ENCODE measurements around the gene FYN. TPM values are rescaled to one million over a fixed set of nuclear protein-coding genes. Genes with fewer than 3 reads are reported as not detected.
A peak's percentile ranks its signal among the peaks of the same experiment; 100 is the strongest.
"Not testable (repeated sequence)": the region's sequence is repeated elsewhere in the genome, so short reads cannot be mapped to it uniquely, and the experiment has no call there.

FYN gene
- total and polyA plus RNA-seq, 5 experiments from 2014 or later = 159 to 531 (median 317) TPM

DNA sequence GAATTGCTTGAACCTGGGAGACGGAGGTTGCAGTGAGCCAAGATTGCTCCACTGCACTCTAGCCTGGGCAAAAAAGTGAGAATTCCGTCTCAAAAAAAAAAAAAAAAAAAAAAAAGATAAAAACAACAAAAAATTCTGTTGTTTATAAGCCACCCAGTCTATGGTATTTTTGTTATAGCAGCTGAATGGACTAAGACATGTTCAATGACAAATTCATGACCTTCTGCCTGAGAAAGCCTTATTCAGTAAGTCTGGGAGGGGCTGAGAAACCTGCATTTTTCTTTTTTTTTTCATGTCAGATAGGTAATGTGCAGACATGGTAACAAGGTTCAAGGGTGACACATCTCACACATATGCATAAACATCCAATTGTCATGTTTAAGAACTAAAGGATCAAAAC, 227.2 kb downstream of the FYN start:
- ATAC-seq (no peak), DNase-seq (no peak)
- POLR2A ChIA-PET = interaction anchor here (0.6 kb wide), 1 partner anchor 165 kb away, joined by 7 read pairs; no protein-coding TSS in a partner anchor

DNA sequence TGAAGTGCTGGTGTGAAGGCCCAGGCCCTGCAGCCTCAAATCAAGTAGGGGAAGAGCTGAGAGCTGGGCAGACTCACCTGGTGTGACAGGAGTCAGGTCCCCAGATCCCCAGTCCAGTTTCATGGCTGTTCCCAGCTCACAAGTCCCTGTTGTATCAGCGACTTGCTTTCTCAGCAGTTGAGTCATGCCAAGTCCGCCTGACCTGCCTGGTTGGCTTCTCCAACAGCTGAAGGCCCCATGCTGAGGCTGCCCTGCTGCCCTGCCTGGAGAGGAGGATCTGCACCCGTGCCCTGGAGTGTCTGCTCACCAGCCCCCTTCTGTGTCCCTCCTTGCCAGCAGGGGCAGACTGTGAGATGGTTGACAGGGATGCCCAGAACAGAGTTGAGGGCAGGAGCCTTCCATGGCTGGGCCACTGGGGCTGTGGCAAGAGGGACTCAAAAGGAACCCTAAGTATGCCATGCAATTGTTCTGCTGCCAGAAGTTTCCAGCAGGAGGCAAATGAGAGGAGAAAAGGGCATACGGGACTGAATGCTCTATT, 228.3 kb downstream of the FYN start:
- POLR2A ChIA-PET = no interaction called here
- no peaks in the 10 kb centered on the region for H3K27me3 Mint-ChIP-seq
- DNase-seq = no peak
- H3K4me1 Mint-ChIP-seq = peaks cover 0 to 5% (median 2%) of the 10 kb centered on the region in 4 donors
- H3K4me3 Mint-ChIP-seq = no peak overlapping the region
- H3K27ac Mint-ChIP-seq = no peak overlapping the region
- ATAC-seq = no peak
- H3K9me3 Mint-ChIP-seq = no peaks in the 10 kb centered on the region
- peaks cover 0 to 14% (median 10%) of the 10 kb centered on the region in 3 donors for H3K36me3 Mint-ChIP-seq

More for the DNA sequence above, 227.2 kb downstream of the FYN start:
- Mint-ChIP-seq H3K4me3 (no peak overlapping the region), H3K36me3 (peaks cover 0 to 14% (median 10%) of the 10 kb centered on the region in 3 donors), H3K27ac (no peak overlapping the region), H3K9me3 (no peaks in the 10 kb centered on the region), H3K27me3 (no peaks in the 10 kb centered on the region), H3K4me1 (peaks cover 0 to 5% (median 2%) of the 10 kb centered on the region in 4 donors)

DNA sequence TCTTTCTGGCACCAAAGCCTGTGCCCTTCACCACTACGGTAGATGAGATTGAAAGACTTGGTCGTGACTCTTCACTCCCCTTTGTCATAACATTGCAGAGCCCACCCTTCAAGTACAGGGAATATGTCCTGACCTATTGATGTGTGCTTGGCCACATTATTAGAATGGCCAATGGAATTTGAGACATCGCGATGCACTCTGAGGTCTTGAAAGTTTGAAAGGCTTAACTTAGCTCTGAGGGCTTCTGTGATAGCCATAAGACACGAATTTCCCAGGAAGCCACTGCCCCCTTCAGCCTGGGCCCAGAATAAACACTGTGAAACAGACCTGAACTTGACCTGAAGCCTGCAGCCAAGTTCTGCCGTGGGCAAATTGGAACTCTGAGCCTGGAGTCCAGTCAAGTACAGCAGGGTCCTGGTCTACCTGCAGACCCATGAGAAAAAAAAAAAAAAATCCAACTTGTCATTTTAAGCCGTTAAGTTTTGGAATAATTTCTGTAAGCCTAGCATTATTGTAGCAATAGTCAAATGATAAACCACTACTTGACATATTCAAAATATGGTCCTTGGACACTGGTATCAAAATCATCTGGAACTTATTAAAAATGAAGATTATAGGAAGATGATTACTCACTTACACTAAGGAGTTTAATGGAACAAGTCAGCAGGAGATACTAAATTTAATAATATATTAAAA, 230.6 kb downstream of the FYN start:
- peak; percentile 53 to 71 for ATAC-seq
- no peak overlapping the region for H3K4me3 Mint-ChIP-seq
- H3K9me3 Mint-ChIP-seq = peaks cover 0 to 4% (median 0%) of the 10 kb centered on the region in 9 donors
- peaks cover 0 to 5% (median 2%) of the 10 kb centered on the region in 4 donors for H3K4me1 Mint-ChIP-seq
- peak in 6 of 10 donors; percentile 11 to 70 (median 25) for DNase-seq
- H3K36me3 Mint-ChIP-seq = peaks cover 0 to 16% (median 10%) of the 10 kb centered on the region in 3 donors
- H3K27ac Mint-ChIP-seq = peak overlapping the region in 1 of 10 donors; percentile 67
- POLR2A ChIA-PET = interaction anchor here (0.7 kb wide), 1 partner anchor 12 kb away, joined by 4 read pairs; no protein-coding TSS in a partner anchor
- H3K27me3 Mint-ChIP-seq = no peaks in the 10 kb centered on the region

DNA sequence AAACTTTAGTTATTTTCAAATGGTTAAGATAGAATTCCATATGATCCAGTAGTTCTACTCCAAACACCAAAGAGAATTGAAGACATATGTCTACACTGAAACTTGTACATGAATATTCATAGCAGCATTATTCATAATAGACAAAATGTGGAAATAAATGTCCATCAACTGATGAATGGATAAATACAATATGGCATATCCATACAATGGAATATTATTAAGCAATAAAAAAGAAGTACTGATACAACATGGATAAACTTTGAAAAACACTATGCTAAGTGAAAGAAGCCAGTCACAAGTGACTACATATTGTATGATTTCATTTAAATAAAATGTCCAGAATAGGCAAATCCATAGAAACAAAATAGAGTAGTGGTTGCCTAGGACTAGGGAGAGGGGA, 234.0 kb downstream of the FYN start:
- H3K4me3 Mint-ChIP-seq = no peak overlapping the region
- H3K27ac Mint-ChIP-seq = no peak overlapping the region
- H3K9me3 Mint-ChIP-seq = peaks cover 0 to 4% (median 0%) of the 10 kb centered on the region in 9 donors
- no peaks in the 10 kb centered on the region for H3K27me3 Mint-ChIP-seq
- ATAC-seq = no peak
- POLR2A ChIA-PET = no interaction called here
- no peak for DNase-seq
- peaks cover 0 to 5% (median 2%) of the 10 kb centered on the region in 4 donors for H3K4me1 Mint-ChIP-seq
- peaks cover 0 to 23% (median 10%) of the 10 kb centered on the region in 3 donors for H3K36me3 Mint-ChIP-seq

DNA sequence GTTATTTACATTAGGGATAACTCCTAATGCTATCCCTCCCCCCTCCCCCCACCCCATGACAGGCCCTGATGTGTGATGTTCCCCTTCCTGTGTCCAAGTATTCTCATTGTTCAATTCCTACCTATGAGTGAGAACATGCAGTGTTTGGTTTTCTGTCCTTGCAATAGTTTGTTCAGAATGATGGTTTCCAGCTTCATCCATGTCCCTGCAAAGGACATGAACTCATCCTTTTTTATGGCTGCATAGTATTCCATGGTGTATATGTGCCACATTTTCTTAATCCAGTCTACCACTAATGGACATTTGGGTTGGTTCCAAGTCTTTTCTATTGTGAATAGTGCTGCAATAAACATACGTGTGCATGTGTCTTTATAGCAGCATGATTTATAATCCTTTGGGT, 238.3 kb downstream of the FYN start:
- POLR2A ChIA-PET, DNase-seq, H3K9me3 Mint-ChIP-seq, ATAC-seq, H3K27ac Mint-ChIP-seq, H3K4me3 Mint-ChIP-seq, H3K4me1 Mint-ChIP-seq, H3K27me3 Mint-ChIP-seq: not testable (repeated sequence)
- H3K36me3 Mint-ChIP-seq = peaks cover 0 to 18% (median 10%) of the 10 kb centered on the region in 3 donors

DNA sequence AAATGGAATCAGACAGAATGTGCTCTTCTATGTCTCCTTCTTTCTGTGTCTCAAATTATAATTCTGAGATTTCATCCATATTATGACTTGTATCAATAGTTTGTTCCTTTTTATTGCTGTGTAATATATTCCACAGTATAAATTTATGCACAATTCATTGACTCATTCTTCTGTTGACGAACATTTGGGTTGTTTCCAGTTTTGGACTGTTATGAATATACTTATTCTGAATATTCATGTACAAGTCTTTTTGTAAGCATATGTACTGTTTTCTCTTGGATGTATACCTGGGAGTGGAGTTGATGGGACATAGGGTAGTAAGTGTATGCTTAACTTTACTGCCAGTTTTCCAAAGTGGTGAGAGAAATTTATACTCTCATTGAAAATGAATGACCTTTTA, 239.4 kb downstream of the FYN start:
- Mint-ChIP-seq H3K27me3 (no peaks in the 10 kb centered on the region), H3K36me3 (peaks cover 5 to 20% (median 9%) of the 10 kb centered on the region in 3 donors), H3K4me1 (no peaks in the 10 kb centered on the region), H3K27ac (no peak overlapping the region), H3K9me3 (peaks cover 3 to 11% (median 5%) of the 10 kb centered on the region in 9 donors), H3K4me3 (no peak overlapping the region)
- DNase-seq (no peak), ATAC-seq (no peak)
- POLR2A ChIA-PET = no interaction called here

DNA sequence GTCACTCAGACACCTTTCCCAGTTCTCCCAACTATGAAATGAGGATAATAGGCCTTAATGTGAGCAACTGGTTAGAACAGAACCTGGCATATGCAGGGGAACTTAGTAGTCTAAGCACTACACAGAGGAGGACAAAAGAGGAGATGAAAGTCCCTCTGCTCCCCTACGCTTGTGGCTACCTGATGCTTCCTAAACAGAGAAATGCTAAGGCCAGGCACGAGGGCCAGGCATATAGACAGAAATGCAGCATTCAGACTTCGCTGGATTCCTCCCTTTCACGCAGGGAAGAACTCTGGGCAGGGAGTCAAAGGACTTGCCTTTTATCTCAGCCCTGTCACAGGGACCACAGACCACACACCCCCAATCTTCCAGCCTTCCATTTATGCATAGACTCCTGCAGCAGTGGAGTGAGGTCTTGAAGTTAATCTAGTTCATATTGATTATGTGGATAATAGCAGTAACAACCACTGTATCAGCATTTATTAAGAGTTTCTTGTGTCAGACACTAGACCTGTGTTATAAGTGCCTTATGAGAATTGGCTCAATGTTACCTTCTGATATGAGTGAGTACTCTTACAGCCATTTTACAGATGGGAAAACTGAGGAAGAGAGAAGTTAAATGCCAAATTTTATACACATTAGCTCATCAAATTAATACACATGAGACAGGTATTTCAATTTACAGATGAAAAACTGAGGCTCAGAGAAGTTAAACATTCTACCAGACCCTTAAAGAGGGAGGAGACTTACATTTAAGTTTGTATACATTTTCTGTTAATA, 240.6 kb downstream of the FYN start:
- Mint-ChIP-seq H3K4me3 (no peak overlapping the region), H3K9me3 (peaks cover 4 to 16% (median 7%) of the 10 kb centered on the region in 9 donors), H3K27me3 (no peaks in the 10 kb centered on the region), H3K4me1 (no peaks in the 10 kb centered on the region), H3K36me3 (peaks cover 5 to 22% (median 13%) of the 10 kb centered on the region in 3 donors), H3K27ac (no peak overlapping the region)
- POLR2A ChIA-PET = no interaction called here
- ATAC-seq = no peak
- no peak for DNase-seq

DNA sequence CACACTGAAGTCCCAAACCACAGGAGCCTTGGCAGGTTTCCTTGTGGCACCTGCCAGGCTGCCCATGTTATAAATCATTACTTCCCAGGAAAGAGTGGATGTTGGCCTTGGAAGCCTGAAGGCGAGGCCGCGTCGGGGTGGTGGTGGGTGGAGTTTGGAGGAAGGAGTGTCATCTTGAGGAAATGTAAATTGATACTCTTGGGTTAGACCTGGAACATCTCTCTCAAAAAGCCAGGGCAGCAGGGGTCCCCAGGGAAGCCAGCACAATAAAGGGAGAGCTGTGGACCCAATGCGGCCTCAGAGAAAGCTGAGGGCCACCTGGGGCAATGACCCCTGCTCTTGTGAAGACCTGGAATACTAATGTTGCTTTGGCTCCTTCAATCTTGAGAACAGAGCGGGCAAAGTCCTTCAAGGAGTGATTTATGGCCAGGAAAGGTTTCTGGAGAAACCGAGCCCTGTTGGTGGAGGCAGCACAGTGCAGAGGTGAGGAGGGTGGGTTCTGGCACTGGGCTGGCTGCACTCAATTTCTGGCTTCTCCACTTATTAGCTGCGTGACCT, 241.3 kb downstream of the FYN start:
- Mint-ChIP-seq H3K4me3 (no peak overlapping the region), H3K9me3 (peaks cover 4 to 16% (median 7%) of the 10 kb centered on the region in 9 donors), H3K27me3 (no peaks in the 10 kb centered on the region), H3K36me3 (peaks cover 3 to 17% (median 13%) of the 10 kb centered on the region in 3 donors), H3K27ac (peak overlapping the region in 1 of 10 donors; percentile 13), H3K4me1 (no peaks in the 10 kb centered on the region)
- ATAC-seq = no peak
- DNase-seq = no peak
- POLR2A ChIA-PET = no interaction called here

DNA sequence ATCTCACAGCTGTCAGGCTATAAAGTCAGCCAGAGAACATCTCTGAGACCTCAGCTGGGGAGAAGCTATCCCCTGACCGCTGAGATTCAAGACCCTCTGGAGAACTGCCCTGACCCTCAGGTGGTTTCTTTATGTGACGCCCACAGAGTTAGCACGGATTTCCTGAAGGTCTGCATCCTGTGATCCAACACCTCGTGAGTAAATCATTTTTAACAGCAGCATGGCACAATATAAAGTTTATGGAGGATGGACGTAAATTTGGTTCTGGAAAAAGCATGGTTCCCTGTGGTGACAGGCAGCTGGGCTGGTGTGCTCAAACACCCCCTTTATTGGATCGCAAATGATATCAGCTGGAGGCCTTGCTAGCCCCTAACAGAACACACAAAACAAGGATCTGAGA, 242.2 kb downstream of the FYN start:
- H3K36me3 Mint-ChIP-seq = peaks cover 0 to 14% (median 13%) of the 10 kb centered on the region in 3 donors
- POLR2A ChIA-PET = interaction anchor here (1.1 kb wide), 1 partner anchor 28 kb away, joined by 4 read pairs; no protein-coding TSS in a partner anchor
- DNase-seq (no peak), ATAC-seq (no peak)
- no peak overlapping the region for H3K4me3 Mint-ChIP-seq
- H3K4me1 Mint-ChIP-seq = no peaks in the 10 kb centered on the region
- H3K27me3 Mint-ChIP-seq = no peaks in the 10 kb centered on the region
- H3K9me3 Mint-ChIP-seq = peaks cover 2 to 16% (median 7%) of the 10 kb centered on the region in 9 donors
- peak overlapping the region in 1 of 10 donors; percentile 16 for H3K27ac Mint-ChIP-seq

DNA sequence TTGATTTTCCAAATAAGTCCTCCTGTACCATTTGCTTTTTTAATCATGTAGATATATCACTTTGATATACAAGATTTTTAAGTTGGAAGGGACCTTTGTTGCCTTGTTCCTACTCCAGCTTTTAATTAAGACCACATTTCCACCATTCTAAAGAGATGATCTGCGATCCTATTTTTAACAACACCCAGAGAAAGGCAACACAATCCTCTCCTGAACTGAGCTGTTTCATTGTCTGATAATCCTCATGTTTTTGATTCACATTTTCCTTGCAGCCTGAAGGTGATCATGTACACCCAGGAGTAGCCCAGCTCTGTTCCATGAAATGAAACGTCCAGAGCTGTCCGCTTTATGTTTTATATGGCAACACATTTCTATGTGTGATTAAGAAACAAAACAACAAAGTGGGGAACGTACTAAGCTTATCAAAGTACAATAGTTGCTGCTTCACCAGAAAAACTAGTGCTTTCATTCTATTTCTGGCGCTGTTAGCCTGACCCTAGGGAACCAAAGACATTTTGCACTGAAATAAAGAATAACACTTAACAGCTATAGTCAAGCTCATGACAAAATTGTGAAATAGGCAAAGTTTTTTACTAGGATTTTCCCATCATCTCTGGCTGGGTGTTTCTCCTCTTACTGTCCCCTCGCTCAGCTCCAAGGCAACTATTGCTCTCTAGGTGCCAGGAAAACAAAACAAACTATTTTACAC, 245.0 kb downstream of the FYN start:
- Mint-ChIP-seq H3K27ac (no peak overlapping the region), H3K36me3 (peaks cover 0 to 14% (median 13%) of the 10 kb centered on the region in 3 donors), H3K27me3 (no peaks in the 10 kb centered on the region), H3K4me1 (no peaks in the 10 kb centered on the region), H3K9me3 (peaks cover 2 to 16% (median 7%) of the 10 kb centered on the region in 9 donors), H3K4me3 (no peak overlapping the region)
- no peak for ATAC-seq
- DNase-seq = no peak
- POLR2A ChIA-PET = no interaction called here

DNA sequence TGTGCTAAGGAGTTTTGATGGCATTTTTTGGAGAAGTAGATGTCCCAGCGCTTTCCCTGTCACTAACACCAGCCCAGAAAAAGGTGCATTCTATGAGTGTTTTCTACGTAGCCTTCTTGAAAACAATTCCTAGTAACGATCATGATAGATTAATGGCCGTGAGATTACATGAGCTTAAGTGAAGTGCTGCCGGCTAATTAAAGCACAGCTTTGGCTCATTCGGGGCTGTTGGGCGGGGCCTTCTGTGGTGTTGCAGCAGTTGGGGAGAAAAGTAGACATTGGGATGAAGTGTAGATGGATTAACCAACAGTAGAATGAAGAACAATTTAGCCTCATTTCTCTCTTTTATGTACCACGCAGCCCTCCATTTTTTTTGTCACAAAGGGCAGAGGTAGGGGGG, 246.8 kb downstream of the FYN start:
- POLR2A ChIA-PET = no interaction called here
- peaks cover 2 to 16% (median 7%) of the 10 kb centered on the region in 9 donors for H3K9me3 Mint-ChIP-seq
- no peak for DNase-seq
- no peaks in the 10 kb centered on the region for H3K4me1 Mint-ChIP-seq
- no peak overlapping the region for H3K4me3 Mint-ChIP-seq
- no peak for ATAC-seq
- H3K27me3 Mint-ChIP-seq = peaks cover 0 to 2% (median 0%) of the 10 kb centered on the region in 5 donors
- H3K27ac Mint-ChIP-seq = no peak overlapping the region
- peaks cover 0 to 14% (median 13%) of the 10 kb centered on the region in 3 donors for H3K36me3 Mint-ChIP-seq
